T-helper 1 cell (primary cell): ENCODE measurements around the gene CHST11.
"Not testable (repeated sequence)": the region's sequence is repeated elsewhere in the genome, so short reads cannot be mapped to it uniquely, and the experiment has no call there.

Source experiments
- DNase-seq, 5 donors: peaks; one replicate each; pipeline ENCODE4 v3.0.0-alpha.2; 2012 to 2020

CHST11 gene

DNA sequence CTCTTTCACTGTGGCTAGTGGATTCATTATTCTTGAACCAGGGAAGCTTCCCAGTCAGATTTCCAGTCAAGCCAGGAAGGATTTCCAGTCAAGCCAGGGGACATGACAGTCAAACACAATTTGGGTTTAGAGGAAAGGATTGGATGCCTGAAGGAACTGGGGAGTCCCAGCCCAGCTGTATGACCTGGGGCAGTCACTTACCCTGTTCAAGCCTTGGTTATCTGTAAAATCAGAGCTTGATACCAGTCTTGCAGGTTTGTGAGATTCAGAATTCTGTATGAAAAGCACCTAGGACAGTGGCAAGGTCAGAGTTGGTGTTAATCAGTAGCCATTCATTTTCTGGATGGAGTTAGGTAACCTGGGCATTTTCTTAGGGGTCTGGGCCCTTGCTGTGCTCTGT is 152.7 kb downstream of the CHST11 start:
- no peak for DNase-seq

GRCh38 chr12:104610513-104611235 is 153.9 kb downstream of the CHST11 start:
- no peak for DNase-seq

DNA sequence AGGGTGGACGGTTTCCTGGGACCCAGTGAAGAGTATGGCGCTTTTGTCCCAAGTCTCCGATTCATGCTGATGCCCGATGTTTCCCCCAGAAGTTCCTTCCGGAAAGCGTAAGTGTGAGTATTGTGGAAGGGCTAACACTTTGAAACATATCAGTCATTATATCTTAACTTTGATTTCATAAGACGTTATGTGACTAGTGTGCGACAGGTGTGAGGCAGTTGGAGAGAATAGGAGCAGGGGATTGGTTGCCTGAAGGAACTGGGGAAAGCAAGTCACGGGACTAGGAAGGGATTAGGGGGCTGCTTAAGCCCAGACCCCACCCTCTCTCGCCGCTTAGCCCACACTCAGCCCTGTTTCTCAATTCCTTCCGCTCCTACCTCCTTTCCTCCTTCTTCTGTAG is 154.9 kb downstream of the CHST11 start:
- DNase-seq, result no peak

GRCh38 chr12:104613372-104613771 is 156.6 kb downstream of the CHST11 start:
- DNase-seq, result not testable (repeated sequence)

GRCh38 chr12:104615048-104615561 is 158.4 kb downstream of the CHST11 start:
- DNase-seq, result no peak

- no peak for DNase-seq
Measured at GRCh38 chr12:104618691-104619090, 161.9 kb downstream of the CHST11 start.

DNA sequence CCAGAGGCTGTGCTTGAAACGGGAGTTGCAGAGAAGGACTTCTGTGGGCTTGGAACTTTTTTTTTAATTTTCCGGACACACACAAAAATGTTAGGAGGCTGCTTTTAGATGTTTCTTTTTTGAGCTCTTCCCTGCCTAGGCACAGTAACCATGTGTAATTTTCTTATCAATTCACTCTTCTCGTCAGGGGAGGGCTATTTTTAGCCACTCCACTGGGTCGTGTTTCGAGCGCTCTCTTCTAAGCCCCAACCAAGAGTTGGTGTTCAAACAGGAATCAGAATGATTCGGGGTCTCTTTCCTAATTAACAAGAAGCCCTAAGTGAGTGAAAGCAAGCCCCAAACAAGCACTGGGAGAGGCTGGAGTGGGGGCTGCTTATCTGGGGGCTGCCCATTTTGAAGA is 162.6 kb downstream of the CHST11 start:
- DNase-seq, result no peak

DNA sequence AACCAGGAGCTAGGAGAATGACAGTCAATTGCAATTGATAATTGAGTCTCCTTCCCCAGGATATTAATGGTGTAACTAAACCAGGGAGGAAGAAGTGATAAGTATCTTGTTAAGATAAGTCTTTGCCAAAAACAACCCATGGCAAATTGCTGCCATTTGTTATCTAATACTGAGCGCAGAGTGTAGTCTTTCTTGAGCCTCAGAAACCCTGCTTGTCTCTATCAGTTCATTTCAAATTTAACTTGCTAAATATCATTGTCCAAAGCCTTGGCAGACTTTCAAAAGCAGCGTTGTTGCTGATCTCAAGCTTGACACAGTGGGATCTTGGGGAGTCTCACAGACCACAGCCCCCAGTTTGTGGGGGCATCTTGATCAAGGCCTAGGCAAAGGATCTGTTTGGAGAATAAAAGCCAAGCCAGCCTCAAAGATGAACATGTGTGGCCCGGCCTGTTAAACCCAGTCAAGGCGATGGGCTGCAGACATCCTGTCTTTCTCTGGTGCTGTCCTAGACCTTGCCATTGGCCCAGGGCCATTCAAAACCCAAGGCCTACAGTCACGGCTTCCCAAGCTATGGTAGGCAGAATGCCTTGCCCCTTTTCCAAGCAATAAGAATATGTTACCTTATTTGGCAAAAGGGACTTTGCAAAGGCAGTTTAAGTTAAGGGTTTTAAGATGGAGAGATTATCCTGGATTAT is 164.2 kb downstream of the CHST11 start:
- DNase-seq, result no peak

DNA sequence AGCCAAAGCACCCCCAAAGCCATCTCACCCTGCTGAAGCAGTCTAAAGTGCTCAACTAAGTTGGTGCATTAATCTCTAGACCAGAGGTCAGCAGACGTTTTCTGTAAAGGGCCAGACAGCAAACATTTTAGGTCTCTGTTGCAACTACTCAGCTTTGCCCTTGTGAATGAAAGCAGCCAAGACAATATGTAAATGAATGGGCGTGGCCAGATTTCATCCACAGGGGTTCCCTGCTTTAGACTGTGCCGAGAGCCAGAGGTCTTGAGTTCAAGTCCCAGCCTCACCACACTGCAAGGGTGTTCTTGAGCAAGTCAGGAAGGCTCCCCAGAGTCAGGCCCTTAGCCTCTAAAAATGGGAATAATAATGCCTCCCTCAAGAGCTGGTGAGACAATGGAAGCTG is 166.2 kb downstream of the CHST11 start:
- DNase-seq, result no peak

- DNase-seq, result no peak
Measured at GRCh38 chr12:104623883-104624282, 167.1 kb downstream of the CHST11 start.

- no peak for DNase-seq
Measured at GRCh38 chr12:104624529-104624928, 167.8 kb downstream of the CHST11 start.

GRCh38 chr12:104626069-104626837 is 169.5 kb downstream of the CHST11 start:
- no peak for DNase-seq

- no peak for DNase-seq
Measured at GRCh38 chr12:104627231-104627989, 170.7 kb downstream of the CHST11 start.

GRCh38 chr12:104627990-104628830 is 171.5 kb downstream of the CHST11 start:
- DNase-seq, result no peak

- no peak for DNase-seq
Measured at GRCh38 chr12:104628831-104629135, 172.0 kb downstream of the CHST11 start.

GRCh38 chr12:104630230-104630670 is 173.5 kb downstream of the CHST11 start:
- DNase-seq, result no peak

DNA sequence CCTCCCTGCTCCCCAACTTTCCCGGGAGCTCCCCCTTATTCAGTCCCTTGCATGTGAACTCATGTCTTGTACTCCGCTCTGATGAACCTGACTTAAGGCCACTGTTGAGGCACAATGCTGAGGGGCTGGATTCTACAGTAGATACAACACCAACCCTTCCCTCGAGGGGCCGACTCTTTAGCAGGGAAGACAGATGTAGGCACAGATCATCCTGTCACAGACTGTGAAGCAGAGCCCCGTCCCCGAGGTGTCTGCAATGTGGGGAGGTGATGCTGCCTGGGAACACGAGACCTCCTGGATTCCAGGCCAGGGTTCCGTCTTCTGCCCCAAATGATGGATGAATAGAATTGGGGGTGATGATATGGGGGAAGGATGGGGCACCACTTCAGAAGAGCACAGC is 175.1 kb downstream of the CHST11 start:
- no peak for DNase-seq

DNA sequence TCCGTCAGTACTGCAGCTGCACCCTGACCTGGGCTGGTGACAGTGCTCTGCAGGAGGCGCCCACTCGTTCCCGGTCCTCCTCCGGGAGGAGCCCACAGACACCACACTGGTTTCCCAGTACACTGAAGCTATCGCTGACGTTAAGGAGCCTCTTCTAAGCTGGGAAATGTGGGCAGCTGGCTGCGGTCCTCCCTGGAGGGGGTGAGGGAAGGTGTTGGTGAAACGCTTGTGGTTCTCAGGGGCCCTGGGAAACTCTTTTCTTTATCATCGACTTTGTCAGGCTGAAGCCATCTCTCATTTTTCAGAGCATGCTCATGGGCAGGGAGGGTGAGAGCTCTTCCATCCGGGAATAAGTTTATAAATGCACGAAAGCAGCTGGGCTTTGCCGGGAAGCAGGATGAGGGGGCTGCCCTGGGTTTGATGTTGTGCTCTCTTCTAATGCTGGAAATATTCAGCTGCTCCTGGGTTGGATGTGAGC is 176.0 kb downstream of the CHST11 start:
- DNase-seq, result no peak

DNA sequence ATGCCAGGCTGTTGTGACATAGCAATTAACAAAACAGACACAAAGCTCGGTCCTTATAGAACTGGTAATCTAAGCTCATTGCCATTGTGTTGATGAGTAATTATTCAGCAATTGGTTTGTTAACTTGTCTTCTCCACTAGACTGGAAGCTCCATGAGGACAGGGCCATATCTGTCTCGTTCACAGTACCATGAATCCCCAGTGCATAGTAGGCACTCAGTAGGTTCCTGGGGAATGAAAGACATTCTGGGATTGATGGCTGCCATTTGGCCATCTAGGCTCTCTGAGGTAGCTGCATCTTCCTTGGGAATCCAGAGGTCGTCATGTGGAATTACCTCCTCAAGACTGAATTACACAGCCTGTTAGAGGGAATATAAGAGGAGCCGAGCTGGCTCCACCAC is 177.3 kb downstream of the CHST11 start:
- DNase-seq, result no peak

DNA sequence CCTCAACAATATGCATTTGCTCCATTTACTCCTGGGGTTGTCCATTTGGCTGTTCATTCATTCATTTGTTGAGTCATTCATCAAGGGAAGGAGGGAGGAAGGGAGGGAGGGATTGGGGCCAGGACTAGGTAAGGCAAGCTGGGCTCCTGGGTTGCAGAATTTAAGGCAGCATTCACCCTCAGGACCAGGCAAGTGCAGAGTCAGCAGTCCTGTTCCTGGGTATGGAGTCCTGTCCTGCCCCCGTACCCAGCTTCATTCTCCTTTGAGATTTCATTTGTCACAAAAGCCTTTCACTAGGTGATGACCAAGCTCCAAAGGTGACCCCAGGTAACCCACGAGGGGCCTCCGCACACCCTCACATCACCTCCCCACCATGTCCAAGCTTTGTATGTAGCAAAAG is 178.1 kb downstream of the CHST11 start:
- DNase-seq, result no peak

DNA sequence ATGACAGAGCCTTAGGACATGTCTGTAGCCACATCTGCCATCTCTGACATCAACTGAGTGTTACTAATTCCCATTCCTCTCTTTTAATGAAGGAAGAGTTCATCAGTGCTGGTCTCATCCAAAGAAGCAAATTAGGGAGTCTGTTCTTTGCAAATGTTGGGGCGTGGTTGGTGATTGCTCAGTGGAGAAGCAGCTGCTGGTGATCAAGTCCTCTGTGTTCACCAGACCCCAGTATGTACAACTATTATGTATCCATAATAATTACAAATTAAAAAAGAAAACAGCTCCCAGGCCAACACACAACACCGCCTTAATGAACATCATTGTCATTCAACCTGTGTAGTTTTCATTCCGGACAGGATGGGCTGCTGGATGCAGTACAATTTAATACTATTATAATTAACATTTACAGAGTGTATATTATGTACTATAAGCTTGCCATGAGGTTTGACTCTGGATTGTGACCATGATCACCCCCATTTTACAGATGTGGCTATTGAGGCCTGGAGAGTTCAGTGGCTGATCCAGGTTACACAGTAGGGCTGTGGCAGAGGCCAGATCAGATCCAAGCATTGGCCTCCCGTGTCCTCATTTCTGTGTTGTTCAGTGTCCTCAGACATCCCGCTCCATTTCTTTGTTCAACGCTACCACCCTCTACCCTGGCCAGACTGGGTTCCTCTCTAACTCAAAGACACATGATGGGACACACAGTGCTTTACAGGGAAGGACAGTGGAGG is 179.0 kb downstream of the CHST11 start:
- DNase-seq, result no peak
